PC-3 (cell line): Measurements from ENCODE around the gene MGA. TPM values are rescaled to one million over a fixed set of nuclear protein-coding genes. Genes with fewer than 3 reads are reported as not detected.

Experiments used
- ATAC-seq: fragments of 200-7000 bp; cut with Tn5 transposase; 2 replicates; pipeline ENCODE4 v1.9.1; 2020; ENCODE audit warnings: mild to moderate bottlenecking, moderate library complexity
- BruUV-seq: library from RNA; stranded (reverse); fragments of 400-500 nt; replicated peaks from 2 replicates; lab custom pipeline; 2021; lab: Mats Ljungman, UMichigan
- CTCF ChIA-PET: fragments of 300-600 bp; sonication (Branson Sonifier 250); formaldehyde crosslinking; loops from one replicate; lab custom pipeline; 2022; ENCODE audit warnings: antibody characterized with exemption; lab: Charles Lee
- POLR2A ChIA-PET: fragments of 300-600 bp; sonication (Branson Sonifier 250); formaldehyde crosslinking; loops from one replicate; lab custom pipeline; 2022; ENCODE audit warnings: antibody characterized with exemption; ENCODE audit not compliant: unreplicated experiment; lab: Charles Lee
- DNase-seq: peaks from one replicate; pipeline ENCODE4 v3.0.0-alpha.2; 2015
- H2AFZ ChIP-seq: fragments of 300-600 bp; sonication (generic); 2 replicates; pipeline ENCODE4 v1.6.0; 2016; ENCODE audit warnings: antibody characterized with exemption, low read length
- H3F3A ChIP-seq: fragments of 300-600 bp; sonication (generic); one replicate; pipeline ENCODE4 v1.6.0; 2017; ENCODE audit warnings: antibody characterized with exemption, low read length, control low read depth, mild to moderate bottlenecking; ENCODE audit not compliant: unreplicated experiment
- H3K27ac ChIP-seq: fragments of 300-600 bp; sonication (generic); 2 replicates; pipeline ENCODE4 v1.5.1; 2016; ENCODE audit warnings: mild to moderate bottlenecking, low read length
- H3K27me3 ChIP-seq: fragments of 300-600 bp; sonication (generic); 2 replicates; pipeline ENCODE4 v1.6.1; 2016; ENCODE audit warnings: low read length, mixed read lengths
- H3K36me3 ChIP-seq: fragments of 300-600 bp; sonication (generic); 2 replicates; pipeline ENCODE4 v1.6.1; 2016; ENCODE audit warnings: low read depth, mixed run types, low read length, mixed read lengths
- H3K4me1 ChIP-seq: fragments of 300-600 bp; sonication (generic); 2 replicates; pipeline ENCODE4 v1.5.1; 2016; ENCODE audit warnings: low read length; ENCODE audit not compliant: insufficient read depth
- H3K4me2 ChIP-seq: fragments of 300-600 bp; sonication (generic); 2 replicates; pipeline ENCODE4 v1.6.0; 2016; ENCODE audit warnings: low read length
- H3K4me3 ChIP-seq: fragments of 300-600 bp; sonication (generic); 2 replicates; pipeline ENCODE4 v1.5.1; 2016; ENCODE audit warnings: mild to moderate bottlenecking, low read length, mixed read lengths
- H3K79me2 ChIP-seq: fragments of 300-600 bp; sonication (generic); 2 replicates; pipeline ENCODE4 v1.6.1; 2017; ENCODE audit warnings: low read length, mixed read lengths
- H3K9ac ChIP-seq: fragments of 300-600 bp; sonication (generic); 2 replicates; pipeline ENCODE4 v1.6.0; 2016; ENCODE audit warnings: mild to moderate bottlenecking, low read length
- H3K9me2 ChIP-seq: fragments of 300-600 bp; sonication (generic); replicated peaks from 2 replicates; pipeline ENCODE4 v1.6.1; 2016; ENCODE audit warnings: mixed run types, low read length, mixed read lengths
- H3K9me3 ChIP-seq: fragments of 300-600 bp; sonication (generic); 2 replicates; pipeline ENCODE4 v1.6.1; 2016; ENCODE audit warnings: low read length, mixed read lengths
- H4K20me1 ChIP-seq: fragments of 300-600 bp; sonication (generic); 2 replicates; pipeline ENCODE4 v1.6.1; 2016; ENCODE audit warnings: low read length, mixed read lengths
- CTCF ChIP-seq: fragments of 300-600 bp; sonication (generic); conservative IDR thresholded peaks from 2 replicates; pipeline ENCODE4 v1.5.1; 2017; ENCODE audit warnings: antibody characterized with exemption, low read depth, mild to moderate bottlenecking, low read length
- EZH2 ChIP-seq: fragments of 300-600 bp; sonication (generic); IDR thresholded peaks from one replicate; pipeline ENCODE4 v1.6.1; 2017; ENCODE audit warnings: antibody characterized with exemption, mild to moderate bottlenecking, low read length; ENCODE audit not compliant: unreplicated experiment
- EZH2phosphoT487 ChIP-seq: fragments of 300-600 bp; sonication (generic); IDR thresholded peaks from 2 replicates; pipeline ENCODE4 v1.6.1; 2018; ENCODE audit warnings: mild to moderate bottlenecking, antibody characterized with exemption, low read length, borderline replicate concordance
- intact Hi-C: fragments of 100-400 bp; cut with micrococcal nuclease; formaldehyde crosslinking; loops from 2 replicates; pipeline ENCODE4 v1.9.0; 2023
- total RNA-seq: library from RNA; depleted of rRNA; stranded (reverse); fragments of >200 nt; gene quantifications from 2 replicates; pipeline ENCODE4 v1.2.3, GENCODE V29; 2014

Gene MGA
- total RNA-seq, 1 experiment from 2014 or later: 21.2 TPM

GRCh38 chr15:41811432-41812195 lies 151.4 kb downstream of the MGA start:
- Histone ChIP-seq H3K9me2 (no peaks in the 10 kb centered on the region), H4K20me1 (no peaks in the 10 kb centered on the region), H3K4me2 (no peak overlapping the region), H3K4me1 (peaks cover 14% of the 10 kb centered on the region), H3K9ac (no peak overlapping the region), H3K36me3 (peaks cover 18% of the 10 kb centered on the region), H3K27ac (no peak overlapping the region), H3K27me3 (no peaks in the 10 kb centered on the region), H2AFZ (no peak overlapping the region), H3K4me3 (no peak overlapping the region), H3K9me3 (no peaks in the 10 kb centered on the region), H3K79me2 (no peaks in the 10 kb centered on the region), H3F3A (no peaks in the 10 kb centered on the region)
- ATAC-seq (peak; percentile 96), DNase-seq (peak; percentile 89)
- ChIA-PET CTCF (interaction anchor here (0.7 to 4.0 kb wide), 2 partner anchors 38 to 41 kb away, joined by 3 to 76 read pairs; partner anchors contain the start of gene MAPKBP1), POLR2A (interaction anchor here (0.5 kb wide), 1 partner anchor 52 kb away, joined by 4 read pairs; no protein-coding TSS in a partner anchor)
- no peak for TF ChIP-seq EZH2phosphoT487
- peak; percentile 94 for TF ChIP-seq CTCF
- intact Hi-C loops: loop anchor here (1.0 to 5.0 kb wide), 3 partner anchors 39 to 209 kb away; no protein-coding TSS in a partner anchor
- no TSS peak for BruUV-seq

DNA sequence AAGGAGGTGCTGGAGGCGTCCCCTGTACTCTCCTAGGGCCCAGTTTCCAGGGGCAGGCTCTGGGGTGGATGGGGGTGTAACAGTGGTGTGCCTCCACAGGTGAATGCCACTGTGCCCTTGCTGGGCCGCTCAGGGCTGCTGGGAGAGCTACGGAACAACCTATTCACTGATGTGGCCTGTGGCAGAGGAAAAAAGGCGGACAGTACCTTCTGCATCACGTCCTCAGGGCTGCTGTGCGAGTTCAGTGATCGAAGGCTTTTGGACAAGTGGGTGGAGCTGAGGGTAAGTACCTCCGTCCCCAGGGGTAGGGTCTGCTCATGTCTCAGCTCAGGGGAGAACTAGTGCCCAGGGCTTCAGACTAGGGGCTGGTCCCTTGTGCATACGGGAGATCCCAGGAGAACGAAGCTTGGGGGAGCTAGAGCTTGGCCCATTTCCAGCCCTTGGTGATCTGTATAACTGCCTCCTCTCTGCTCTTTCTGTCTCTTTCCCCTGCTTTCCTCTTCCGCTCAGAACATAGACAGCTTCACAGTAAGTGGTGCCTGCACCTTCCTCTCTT lies 152.7 kb downstream of the MGA start:
- intact Hi-C loops: loop anchor here (5.0 kb wide), 1 partner anchor 211 kb away; no protein-coding TSS in a partner anchor
- ATAC-seq (no peak), DNase-seq (no peak)
- no TSS peak for BruUV-seq
- Histone ChIP-seq H3K9ac (no peak overlapping the region), H3K4me1 (peaks cover 12% of the 10 kb centered on the region), H3K9me3 (no peaks in the 10 kb centered on the region), H3K4me2 (no peak overlapping the region), H3K79me2 (no peaks in the 10 kb centered on the region), H3K9me2 (no peaks in the 10 kb centered on the region), H4K20me1 (no peaks in the 10 kb centered on the region), H3K27ac (no peak overlapping the region), H3F3A (no peaks in the 10 kb centered on the region), H3K36me3 (peaks cover 24% of the 10 kb centered on the region), H3K27me3 (no peaks in the 10 kb centered on the region), H2AFZ (no peak overlapping the region), H3K4me3 (no peak overlapping the region)
- TF ChIP-seq EZH2phosphoT487 (no peak), CTCF (no peak), EZH2 (no peak)
- POLR2A ChIA-PET: no interaction called here
- CTCF ChIA-PET: interaction anchor here (2.0 kb wide), 1 partner anchor 38 kb away, joined by 5 read pairs; the partner anchor contains the start of gene MAPKBP1

DNA sequence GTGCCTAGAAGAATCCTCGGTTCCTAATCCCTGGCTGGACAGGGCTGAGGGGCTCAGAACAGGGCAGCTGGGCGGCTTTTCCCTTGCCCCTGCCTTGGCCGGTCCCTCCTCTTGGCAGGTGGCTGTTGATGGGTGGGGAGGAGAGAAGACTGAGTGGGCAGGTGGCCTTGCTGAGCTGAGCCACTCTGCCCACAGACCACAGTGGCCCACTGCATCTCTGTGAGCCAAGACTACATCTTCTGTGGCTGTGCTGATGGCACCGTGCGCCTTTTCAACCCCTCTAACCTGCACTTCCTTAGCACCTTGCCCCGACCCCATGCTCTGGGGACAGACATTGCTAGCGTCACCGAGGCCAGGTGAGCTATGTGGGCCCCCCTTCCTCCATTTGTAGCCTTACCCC lies 153.2 kb downstream of the MGA start:
- Histone ChIP-seq H3K9me2 (no peaks in the 10 kb centered on the region), H3K27me3 (no peaks in the 10 kb centered on the region), H4K20me1 (no peaks in the 10 kb centered on the region), H3F3A (no peaks in the 10 kb centered on the region), H2AFZ (no peak overlapping the region), H3K27ac (no peak overlapping the region), H3K36me3 (peaks cover 29% of the 10 kb centered on the region), H3K4me3 (no peak overlapping the region), H3K9me3 (no peaks in the 10 kb centered on the region), H3K4me2 (no peak overlapping the region), H3K9ac (no peak overlapping the region), H3K4me1 (peaks cover 12% of the 10 kb centered on the region), H3K79me2 (no peaks in the 10 kb centered on the region)
- BruUV-seq: no TSS peak
- ChIA-PET POLR2A (no interaction called here), CTCF (interaction anchor here (2.0 kb wide), 1 partner anchor 39 kb away, joined by 5 read pairs; the partner anchor contains the start of gene MAPKBP1)
- no peak for DNase-seq
- ATAC-seq: no peak
- intact Hi-C loops: loop anchor here (5.0 kb wide), 1 partner anchor 211 kb away; no protein-coding TSS in a partner anchor
- TF ChIP-seq EZH2: no peak
- TF ChIP-seq EZH2phosphoT487: no peak
- TF ChIP-seq CTCF: no peak
